ENCODE results near the gene AKAP12. TPM values are rescaled to one million over a fixed set of nuclear protein-coding genes. Genes with fewer than 3 reads are reported as not detected.

AKAP12 gene
- total RNA-seq, 1 donor from 2014 or later, result 1.0 TPM

DNA sequence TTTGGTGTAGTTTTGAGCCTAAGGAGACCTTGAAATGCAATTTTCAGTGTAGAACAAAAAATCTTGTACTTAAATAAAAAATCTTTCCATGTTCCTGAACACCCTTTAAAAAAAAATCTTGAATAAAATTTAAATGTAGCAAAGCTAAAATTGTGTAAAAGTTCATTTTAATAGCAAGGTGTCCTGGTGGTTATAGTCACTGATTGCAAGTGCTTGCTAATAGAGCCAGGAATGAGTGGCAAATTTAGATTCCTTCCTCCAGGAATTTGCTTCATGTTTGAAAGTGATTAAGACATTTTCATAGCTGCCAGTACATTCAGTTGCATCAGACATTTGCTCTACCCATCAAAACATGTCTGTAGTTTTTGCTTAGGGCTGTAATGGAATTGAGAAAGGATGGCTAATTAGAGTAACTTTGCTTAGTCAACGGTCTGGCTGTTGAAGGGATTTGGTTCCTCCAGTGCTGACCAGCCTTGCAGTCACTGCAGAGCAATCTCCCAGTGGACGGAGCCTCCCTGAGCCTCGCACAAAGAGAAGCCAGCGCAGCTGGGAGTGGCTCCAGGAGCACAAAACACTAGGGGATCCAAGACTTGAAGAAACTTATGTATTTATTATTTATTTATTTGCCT is 36.5 kb downstream of the AKAP12 start:
- Mint-ChIP-seq H3K9me3 (no peaks in the 10 kb centered on the region), H3K4me3 (no peak overlapping the region), H3K4me1 (no peaks in the 10 kb centered on the region)

DNA sequence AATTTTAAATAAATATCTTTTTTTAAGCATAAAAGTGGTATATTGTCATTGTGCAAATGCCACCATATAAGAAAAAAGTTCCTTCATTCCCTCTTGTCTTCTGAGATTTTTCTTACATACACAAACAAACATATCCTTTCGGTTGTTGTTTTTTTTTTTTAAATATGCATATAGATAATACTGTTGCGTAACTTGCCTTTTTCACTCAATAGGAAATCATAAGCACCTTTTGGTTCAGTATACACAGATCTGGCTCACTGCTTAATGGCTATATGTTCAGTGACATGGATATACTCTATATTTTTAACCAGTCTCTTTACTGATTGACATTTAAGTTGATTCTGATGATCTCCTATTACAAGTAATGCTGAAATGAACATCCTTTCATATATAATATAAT is 40.1 kb downstream of the AKAP12 start:
- H3K27ac Mint-ChIP-seq, result no peak overlapping the region
- no peaks in the 10 kb centered on the region for H3K9me3 Mint-ChIP-seq
- no peak for DNase-seq
- H3K4me3 Mint-ChIP-seq, result no peak overlapping the region
- peaks cover 8% of the 10 kb centered on the region for H3K4me1 Mint-ChIP-seq
- intact Hi-C loops (cut with micrococcal nuclease), result no loop called here
- H3K27me3 Mint-ChIP-seq, result peaks cover 47% of the 10 kb centered on the region
- H3K36me3 Mint-ChIP-seq (ENCODE audit: low read depth), result no peaks in the 10 kb centered on the region

More for the DNA sequence above, 36.5 kb downstream of the AKAP12 start:
- Mint-ChIP-seq H3K27me3 (peaks cover 35% of the 10 kb centered on the region), H3K36me3 (ENCODE audit: low read depth) (no peaks in the 10 kb centered on the region), H3K27ac (no peak overlapping the region)
- no peak for DNase-seq
- intact Hi-C loops (cut with micrococcal nuclease), result no loop called here

DNA sequence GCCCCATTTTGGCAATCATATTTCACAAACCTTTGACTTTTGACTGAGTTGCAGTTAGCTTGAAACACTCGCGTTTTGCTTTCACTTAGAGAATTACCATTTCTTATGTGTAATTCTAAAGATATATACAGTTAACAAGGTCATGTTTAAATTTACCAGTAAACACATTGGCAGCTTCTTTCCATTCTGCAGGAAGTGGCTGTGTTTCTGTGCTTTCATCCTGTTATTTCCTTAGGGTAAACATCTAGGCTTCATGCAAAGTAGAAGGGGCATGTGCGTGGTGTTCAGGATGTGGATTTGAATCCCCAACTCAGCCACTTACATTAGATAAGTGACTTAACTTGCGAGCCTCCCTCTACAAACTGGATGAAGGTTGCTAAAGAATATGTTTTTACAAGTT is 41.1 kb downstream of the AKAP12 start:
- H3K36me3 Mint-ChIP-seq (ENCODE audit: low read depth), result no peaks in the 10 kb centered on the region
- H3K27ac Mint-ChIP-seq, result no peak overlapping the region
- DNase-seq, result no peak
- peaks cover 11% of the 10 kb centered on the region for H3K4me1 Mint-ChIP-seq
- H3K27me3 Mint-ChIP-seq, result peaks cover 44% of the 10 kb centered on the region
- no peak overlapping the region for H3K4me3 Mint-ChIP-seq
- intact Hi-C loops (cut with micrococcal nuclease), result no loop called here
- H3K9me3 Mint-ChIP-seq, result no peaks in the 10 kb centered on the region

DNA sequence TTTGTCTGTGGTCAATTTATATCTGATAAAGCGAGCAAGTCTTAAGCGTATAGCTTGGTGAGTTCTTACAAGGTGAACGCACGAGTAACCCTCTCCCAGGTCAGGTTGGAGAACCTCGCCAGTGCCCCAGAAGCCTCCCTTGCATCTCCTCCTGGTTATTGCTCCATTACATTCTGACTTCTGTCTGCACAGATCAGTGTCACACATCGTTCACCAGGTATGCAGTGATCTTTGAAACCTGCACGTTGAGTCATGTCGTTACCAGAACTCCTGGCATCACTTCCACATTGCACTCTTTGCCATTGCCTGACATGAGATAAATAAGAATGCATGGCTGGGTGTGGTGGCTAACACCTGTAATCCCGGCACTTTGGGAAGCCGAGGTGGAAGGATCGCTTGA is 44.2 kb downstream of the AKAP12 start:
- Mint-ChIP-seq H3K4me3 (no peak overlapping the region), H3K9me3 (no peaks in the 10 kb centered on the region), H3K27me3 (peaks cover 34% of the 10 kb centered on the region), H3K36me3 (ENCODE audit: low read depth) (no peaks in the 10 kb centered on the region), H3K4me1 (peaks cover 15% of the 10 kb centered on the region), H3K27ac (no peak overlapping the region)
- DNase-seq, result no peak
- intact Hi-C loops (cut with micrococcal nuclease), result no loop called here

DNA sequence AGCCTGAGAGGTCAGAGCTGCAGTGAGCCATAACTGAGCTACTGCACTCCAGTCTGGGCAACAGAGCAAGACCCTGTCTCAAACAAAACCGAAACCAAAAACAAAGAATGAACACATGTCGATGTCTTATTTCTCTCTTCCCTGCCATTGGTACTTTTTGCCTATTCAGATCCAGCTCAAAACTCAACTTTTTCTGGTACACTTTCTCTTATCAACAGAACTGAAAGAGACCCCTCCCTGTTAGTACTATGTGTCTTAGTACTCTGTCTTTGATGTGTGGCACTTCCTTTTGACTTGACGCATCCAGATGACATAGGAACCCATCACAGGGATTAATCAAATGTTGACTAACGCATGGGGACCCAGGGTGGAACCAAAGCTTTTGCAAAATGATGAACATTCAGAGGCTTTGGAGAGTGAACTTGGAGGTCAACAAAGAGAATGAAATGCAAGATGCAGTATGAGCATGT is 44.8 kb downstream of the AKAP12 start:
- Mint-ChIP-seq H3K4me1 (peaks cover 21% of the 10 kb centered on the region), H3K27me3 (peaks cover 30% of the 10 kb centered on the region), H3K4me3 (peak overlapping the region; percentile 6), H3K9me3 (no peaks in the 10 kb centered on the region), H3K36me3 (ENCODE audit: low read depth) (no peaks in the 10 kb centered on the region), H3K27ac (no peak overlapping the region)
- intact Hi-C loops (cut with micrococcal nuclease), result no loop called here
- DNase-seq, result peak; percentile 58

DNA sequence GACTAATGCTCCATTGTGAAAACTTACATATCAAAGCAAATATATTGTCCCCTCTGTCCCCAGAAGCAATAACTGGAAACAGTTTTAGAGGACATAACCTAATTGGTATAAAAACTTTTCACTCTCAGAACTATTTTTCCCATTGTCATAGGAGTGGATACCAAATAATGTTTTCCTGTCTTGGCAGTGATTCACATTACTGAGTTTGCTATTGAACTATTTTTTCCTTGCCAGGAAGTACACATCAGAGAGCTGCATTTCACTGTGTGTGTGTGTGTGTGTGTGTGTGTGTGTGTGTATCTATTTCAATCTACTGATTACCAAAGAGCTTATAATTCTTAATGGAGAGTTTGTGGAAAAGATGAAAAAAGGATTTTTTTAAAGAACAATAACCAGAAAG is 45.4 kb downstream of the AKAP12 start:
- intact Hi-C loops (cut with micrococcal nuclease), result no loop called here
- Mint-ChIP-seq H3K27ac (no peak overlapping the region), H3K9me3 (no peaks in the 10 kb centered on the region), H3K4me1 (peaks cover 26% of the 10 kb centered on the region), H3K4me3 (no peak overlapping the region), H3K27me3 (peaks cover 30% of the 10 kb centered on the region), H3K36me3 (ENCODE audit: low read depth) (no peaks in the 10 kb centered on the region)
- no peak for DNase-seq

DNA sequence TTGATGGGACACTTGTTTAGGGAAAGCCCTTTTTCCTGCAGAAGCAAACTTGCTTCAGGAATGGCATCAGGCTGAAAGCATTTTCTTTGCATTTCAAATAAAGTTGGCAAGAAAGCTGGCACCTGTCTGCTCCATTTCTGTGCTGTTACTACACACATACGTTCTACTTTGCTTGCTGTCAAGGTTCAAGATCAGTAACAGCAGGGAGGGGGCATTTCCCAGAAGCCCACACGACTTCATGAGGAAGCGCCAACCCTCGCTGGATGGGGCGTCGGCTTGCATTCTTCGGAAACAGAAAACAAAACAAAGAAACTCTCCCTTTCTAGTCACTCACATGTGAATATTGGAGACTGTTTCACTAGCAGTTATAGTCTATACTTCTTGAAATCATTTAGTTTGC is 46.4 kb downstream of the AKAP12 start:
- Mint-ChIP-seq H3K27me3 (peaks cover 34% of the 10 kb centered on the region), H3K4me1 (peaks cover 30% of the 10 kb centered on the region), H3K36me3 (ENCODE audit: low read depth) (no peaks in the 10 kb centered on the region), H3K4me3 (no peak overlapping the region), H3K9me3 (no peaks in the 10 kb centered on the region), H3K27ac (no peak overlapping the region)
- DNase-seq, result peak; percentile 60
- intact Hi-C loops (cut with micrococcal nuclease), result no loop called here

DNA sequence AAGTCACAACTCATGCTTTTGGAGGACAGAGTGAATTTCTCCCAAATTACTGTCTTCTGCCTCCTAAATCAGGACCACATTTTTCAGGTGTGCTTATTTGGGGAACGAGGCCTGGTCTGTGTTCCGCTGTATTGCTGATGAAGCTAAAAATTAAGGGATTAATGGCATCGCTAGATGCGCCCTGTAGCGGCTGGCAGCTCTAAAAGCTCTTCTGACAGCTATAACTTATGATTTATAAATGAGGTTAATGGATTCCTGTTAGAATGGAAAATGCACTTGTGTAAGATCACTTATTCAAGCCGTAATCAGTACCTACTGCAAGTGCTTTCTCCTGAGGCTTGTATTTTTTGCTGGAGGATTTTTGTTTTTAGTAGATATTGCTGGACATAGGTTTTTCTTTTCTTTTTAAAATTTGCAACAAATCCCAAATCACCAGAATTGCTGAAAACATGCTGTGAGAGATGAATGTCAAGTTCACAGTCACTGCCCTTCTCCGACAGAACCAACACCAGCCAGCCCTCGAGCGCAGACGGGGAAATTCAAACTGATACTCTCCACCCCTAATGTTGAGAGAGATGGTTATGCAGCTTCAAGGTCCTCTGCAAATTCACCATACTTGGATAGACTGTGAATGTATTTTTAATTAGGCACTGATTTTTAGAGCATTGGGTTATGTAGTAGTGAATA is 49.1 kb downstream of the AKAP12 start:
- Mint-ChIP-seq H3K9me3 (no peaks in the 10 kb centered on the region), H3K36me3 (ENCODE audit: low read depth) (no peaks in the 10 kb centered on the region), H3K27ac (no peak overlapping the region), H3K4me1 (peaks cover 29% of the 10 kb centered on the region), H3K4me3 (peak overlapping the region; percentile 11), H3K27me3 (peaks cover 42% of the 10 kb centered on the region)
- no peak for DNase-seq
- intact Hi-C loops (cut with micrococcal nuclease), result loop anchor here (2.0 kb wide), 1 partner anchor 48 kb away; no protein-coding TSS in a partner anchor

DNA sequence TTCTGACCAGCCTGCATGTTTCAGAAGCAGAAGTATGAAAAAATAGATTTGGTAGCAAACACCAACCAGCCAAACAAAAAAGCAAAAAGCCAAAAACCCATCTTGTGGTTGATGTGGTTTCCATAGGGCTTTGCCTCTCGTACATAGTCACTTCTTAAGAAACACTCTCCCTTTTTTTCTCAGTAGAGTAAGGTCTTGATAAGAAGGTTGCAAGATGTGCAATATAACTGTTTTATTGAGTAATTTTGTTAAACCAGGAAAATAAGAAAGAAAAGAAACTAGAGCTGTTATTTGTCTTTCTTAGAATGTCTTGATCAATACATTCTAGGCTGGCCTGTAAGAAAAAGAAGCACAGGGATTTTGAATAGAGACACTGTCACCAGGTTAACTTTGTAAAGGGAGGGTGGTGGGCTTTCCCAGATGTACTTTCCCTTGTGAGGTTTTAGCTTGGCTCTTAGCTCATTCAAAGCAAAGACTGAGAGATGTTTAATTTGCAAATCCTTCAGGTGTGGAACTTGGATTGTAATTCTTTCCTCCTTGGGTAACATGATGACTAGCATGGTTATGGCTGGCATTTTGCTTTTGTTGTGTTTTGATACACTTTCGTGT is 49.7 kb downstream of the AKAP12 start:
- H3K9me3 Mint-ChIP-seq, result no peaks in the 10 kb centered on the region
- DNase-seq, result peak; percentile 78
- H3K27ac Mint-ChIP-seq, result no peak overlapping the region
- no peaks in the 10 kb centered on the region for H3K36me3 Mint-ChIP-seq (ENCODE audit: low read depth)
- intact Hi-C loops (cut with micrococcal nuclease), result loop anchor here (2.0 kb wide), 1 partner anchor 49 kb away; no protein-coding TSS in a partner anchor
- peak overlapping the region; percentile 11 for H3K4me3 Mint-ChIP-seq
- H3K4me1 Mint-ChIP-seq, result peaks cover 26% of the 10 kb centered on the region
- H3K27me3 Mint-ChIP-seq, result peaks cover 45% of the 10 kb centered on the region

DNA sequence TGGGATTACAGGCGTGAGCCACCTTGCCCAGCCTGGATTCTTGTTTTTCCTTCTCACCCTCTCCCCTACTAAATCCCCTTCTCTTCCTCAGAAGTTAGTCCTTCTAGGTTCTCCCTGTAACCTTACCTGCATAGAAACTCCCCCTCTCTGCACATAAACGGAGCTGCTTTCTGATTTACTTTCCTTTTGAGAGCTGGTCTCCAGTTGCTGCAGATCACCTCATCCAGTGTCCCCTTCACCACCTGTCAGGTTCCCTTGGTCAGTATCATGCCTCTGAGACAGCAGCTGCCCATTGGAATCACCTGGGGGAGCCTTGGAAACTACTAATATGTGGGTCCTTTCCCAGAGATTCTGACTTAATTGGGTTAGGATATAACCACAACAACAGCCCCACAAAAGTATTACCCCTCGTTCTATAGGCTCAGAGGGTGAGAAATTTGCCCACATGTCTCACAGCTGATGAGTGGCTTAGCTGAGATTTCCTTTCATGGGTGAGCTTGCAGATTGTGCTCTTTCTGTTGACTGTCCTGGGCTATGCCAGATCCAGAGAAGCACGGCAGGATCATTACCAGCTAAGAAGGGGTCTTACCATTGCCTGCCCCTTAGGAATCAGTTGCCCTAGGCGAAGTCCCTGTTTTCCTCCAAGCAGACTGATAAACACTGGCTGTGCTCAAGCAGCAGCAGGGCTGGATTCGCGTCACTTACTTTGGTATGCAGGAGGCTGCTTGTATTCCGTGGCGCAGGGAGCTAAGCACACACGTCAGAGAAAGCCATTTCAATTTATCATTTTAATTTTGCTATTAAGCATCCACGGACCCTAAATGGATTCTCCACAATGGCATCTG is 51.3 kb downstream of the AKAP12 start:
- H3K36me3 Mint-ChIP-seq (ENCODE audit: low read depth), result no peaks in the 10 kb centered on the region
- intact Hi-C loops (cut with micrococcal nuclease), result no loop called here
- H3K27me3 Mint-ChIP-seq, result peaks cover 57% of the 10 kb centered on the region
- H3K4me3 Mint-ChIP-seq, result no peak overlapping the region
- H3K27ac Mint-ChIP-seq, result no peak overlapping the region
- peaks cover 19% of the 10 kb centered on the region for H3K4me1 Mint-ChIP-seq
- no peaks in the 10 kb centered on the region for H3K9me3 Mint-ChIP-seq
- DNase-seq, result no peak

DNA sequence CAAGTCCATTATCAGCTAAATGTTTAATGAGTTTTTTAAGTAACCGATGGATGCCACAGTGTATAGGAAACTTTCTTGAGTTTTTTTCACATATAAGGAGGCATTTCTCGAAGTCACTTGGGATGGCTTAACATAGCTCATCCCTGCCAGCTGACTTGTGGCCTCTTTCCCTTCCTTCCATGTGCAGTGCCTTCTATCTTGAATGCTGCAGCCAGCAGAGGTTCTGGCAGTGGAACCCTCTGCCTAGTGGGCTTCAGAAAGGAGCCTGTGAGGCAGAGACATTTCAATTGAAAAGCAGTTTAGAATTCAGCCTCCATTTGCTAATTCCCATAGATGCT is 51.9 kb downstream of the AKAP12 start:
- no peak overlapping the region for H3K4me3 Mint-ChIP-seq
- intact Hi-C loops (cut with micrococcal nuclease), result no loop called here
- no peak overlapping the region for H3K27ac Mint-ChIP-seq
- peaks cover 59% of the 10 kb centered on the region for H3K27me3 Mint-ChIP-seq
- H3K9me3 Mint-ChIP-seq, result no peaks in the 10 kb centered on the region
- no peak for DNase-seq
- H3K4me1 Mint-ChIP-seq, result peaks cover 18% of the 10 kb centered on the region
- no peaks in the 10 kb centered on the region for H3K36me3 Mint-ChIP-seq (ENCODE audit: low read depth)

DNA sequence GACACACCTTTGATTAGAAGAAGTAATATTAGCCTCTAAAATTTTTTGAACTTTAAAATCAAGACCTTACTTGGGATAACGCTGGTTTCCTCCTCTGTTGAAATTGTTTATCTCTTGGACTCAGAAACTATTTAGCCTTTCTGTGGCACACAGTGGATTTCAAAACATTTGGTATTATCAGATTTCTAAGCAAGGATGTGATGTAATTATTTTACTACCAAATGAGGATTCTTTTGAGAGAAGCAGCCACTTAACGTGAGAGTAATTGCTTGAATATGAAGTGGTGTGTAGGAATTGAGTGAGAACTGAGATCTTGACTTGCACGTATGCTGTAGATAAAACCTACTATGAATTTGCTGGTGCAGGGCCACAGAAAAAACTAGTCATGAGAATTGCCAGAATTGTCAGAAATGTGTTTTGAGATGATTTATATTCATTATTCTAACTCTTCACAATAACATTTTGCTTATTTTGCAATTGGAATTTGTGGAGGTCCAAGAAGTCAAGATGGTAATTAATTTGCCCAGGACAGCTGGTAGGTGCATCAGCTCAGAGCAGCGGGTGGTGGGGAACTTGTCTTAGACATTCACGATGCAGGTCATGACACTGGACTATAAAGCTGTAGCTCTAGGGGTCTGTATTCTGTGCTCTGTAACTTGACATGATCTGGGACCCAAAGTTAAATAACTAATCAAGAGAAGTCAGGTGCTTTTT is 53.4 kb downstream of the AKAP12 start:
- Mint-ChIP-seq H3K27ac (no peak overlapping the region), H3K27me3 (peaks cover 64% of the 10 kb centered on the region)

DNA sequence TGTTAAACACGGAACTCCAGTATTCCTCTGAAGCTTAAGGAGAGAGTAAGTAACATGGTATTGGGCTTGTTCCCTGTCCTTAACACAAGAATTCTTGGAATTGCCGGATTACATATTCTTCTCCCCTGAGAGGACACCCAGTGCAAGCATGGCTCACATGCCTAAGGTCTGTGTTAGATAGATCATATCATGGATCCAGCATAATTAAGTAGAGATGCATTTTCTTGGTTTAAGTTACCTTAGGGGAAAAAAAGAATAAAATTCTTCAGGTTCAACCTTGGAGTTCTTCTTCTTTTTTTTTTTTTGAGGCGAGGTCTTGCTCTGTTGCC is 53.9 kb downstream of the AKAP12 start:
- no peak for DNase-seq
- peaks cover 18% of the 10 kb centered on the region for H3K4me1 Mint-ChIP-seq
- H3K4me3 Mint-ChIP-seq, result no peak overlapping the region
- no peaks in the 10 kb centered on the region for H3K36me3 Mint-ChIP-seq (ENCODE audit: low read depth)
- no peaks in the 10 kb centered on the region for H3K9me3 Mint-ChIP-seq
- intact Hi-C loops (cut with micrococcal nuclease), result no loop called here
- peaks cover 62% of the 10 kb centered on the region for H3K27me3 Mint-ChIP-seq
- no peak overlapping the region for H3K27ac Mint-ChIP-seq

More for the DNA sequence above, 53.4 kb downstream of the AKAP12 start:
- H3K4me1 Mint-ChIP-seq, result peaks cover 18% of the 10 kb centered on the region
- no peak for DNase-seq
- H3K9me3 Mint-ChIP-seq, result no peaks in the 10 kb centered on the region
- intact Hi-C loops (cut with micrococcal nuclease), result no loop called here
- no peak overlapping the region for H3K4me3 Mint-ChIP-seq
- no peaks in the 10 kb centered on the region for H3K36me3 Mint-ChIP-seq (ENCODE audit: low read depth)

All from activated CD4-positive, alpha-beta T cell treated with anti-CD3 and anti-CD28 coated beads, Interleukin-2, amount 10 ng/mL, durations not matched to agents 24 days and 14 days (primary cell).